Astrocyte (in vitro differentiated cells and primary cell): ENCODE measurements around the gene POLR2J. TPM values are rescaled to one million over a fixed set of nuclear protein-coding genes. Genes with fewer than 3 reads are reported as not detected.

Experiments used
- DNase-seq: peaks from one replicate; pipeline ENCODE4 v3.0.0-alpha.2; 2010; ENCODE audit warnings: low read depth
- FAIRE-seq: peaks from 2 replicates; lab custom pipeline; 2011; peaks lifted over from hg19 to GRCh38; lab: Jason Lieb, UNC
- H2AFZ ChIP-seq: 2 replicates; pipeline ENCODE4 v1.6.0; 2012; ENCODE audit warnings: low read depth, low read length, inconsistent platforms
- H3K27ac ChIP-seq: 2 replicates; pipeline ENCODE4 v1.5.1; 2011; ENCODE audit warnings: low read depth, low read length, inconsistent platforms
- H3K27me3 ChIP-seq: 2 replicates; pipeline ENCODE4 v1.6.0; 2011; ENCODE audit warnings: low read length, inconsistent platforms; ENCODE audit not compliant: insufficient read depth
- H3K36me3 ChIP-seq: 2 replicates; pipeline ENCODE4 v1.5.1; 2011; ENCODE audit warnings: low read length, inconsistent platforms; ENCODE audit not compliant: insufficient read depth
- H3K4me1 ChIP-seq: 2 replicates; pipeline ENCODE4 v1.5.1; 2011; ENCODE audit warnings: low read length, inconsistent platforms; ENCODE audit not compliant: insufficient read depth
- H3K4me2 ChIP-seq: 2 replicates; pipeline ENCODE4 v1.6.0; 2012; ENCODE audit warnings: low read length, inconsistent platforms
- H3K4me3 ChIP-seq: 2 replicates; pipeline ENCODE4 v1.5.1; 2011; ENCODE audit warnings: low read depth, mild to moderate bottlenecking, low read length, inconsistent platforms; ENCODE audit not compliant: insufficient read depth
- H3K79me2 ChIP-seq: 2 replicates; pipeline ENCODE4 v1.6.0; 2012; ENCODE audit warnings: mild to moderate bottlenecking, low read length, inconsistent platforms; ENCODE audit not compliant: insufficient read depth
- H3K9ac ChIP-seq: 2 replicates; pipeline ENCODE4 v1.6.0; 2012; ENCODE audit warnings: mild to moderate bottlenecking, low read length, inconsistent platforms
- H3K9me3 ChIP-seq: 2 replicates; pipeline ENCODE4 v1.5.1; 2012; ENCODE audit warnings: low read depth, mild to moderate bottlenecking, low read length, inconsistent platforms; ENCODE audit not compliant: insufficient read depth
- H4K20me1 ChIP-seq: 2 replicates; pipeline ENCODE4 v1.6.0; 2012; ENCODE audit warnings: low read length, inconsistent platforms; ENCODE audit not compliant: insufficient read depth
- H3K27ac Mint-ChIP-seq: one replicate; pipeline ENCODE4 v1.8.0; 2021; ENCODE audit warnings: mild to moderate bottlenecking, mixed read lengths; ENCODE audit not compliant: unreplicated experiment
- H3K27me3 Mint-ChIP-seq: one replicate; pipeline ENCODE4 v1.8.0; 2021; ENCODE audit warnings: low read depth, mixed read lengths; ENCODE audit not compliant: unreplicated experiment
- H3K36me3 Mint-ChIP-seq: one replicate; pipeline ENCODE4 v1.8.0; 2021; ENCODE audit warnings: low read depth, mixed read lengths; ENCODE audit not compliant: unreplicated experiment
- H3K4me1 Mint-ChIP-seq: one replicate; pipeline ENCODE4 v1.8.0; 2021; ENCODE audit warnings: low read depth, mixed read lengths; ENCODE audit not compliant: unreplicated experiment
- H3K4me3 Mint-ChIP-seq: one replicate; pipeline ENCODE4 v1.8.0; 2021; ENCODE audit warnings: mild to moderate bottlenecking, moderate library complexity, mixed read lengths; ENCODE audit not compliant: unreplicated experiment
- H3K9me3 Mint-ChIP-seq: one replicate; pipeline ENCODE4 v1.8.0; 2021; ENCODE audit warnings: mild to moderate bottlenecking, mixed read lengths; ENCODE audit not compliant: unreplicated experiment
- EZH2 ChIP-seq: IDR thresholded peaks from 2 replicates; pipeline ENCODE4 v1.6.1; 2012; ENCODE audit warnings: mild to moderate bottlenecking, low read length, inconsistent platforms; ENCODE audit not compliant: insufficient read depth
- total RNA-seq: library from RNA; stranded (reverse); gene quantifications from 2 replicates; pipeline ENCODE4 v1.2.1, GENCODE V29; 2021
- TF ChIP-seq, protein P1 (sequence below): IDR thresholded peaks from 2 replicates; pipeline ENCODE4 v1.5.1; 2011; ENCODE audit warnings: low read depth, mild to moderate bottlenecking, inconsistent platforms, low read length, moderate library complexity; ENCODE audit not compliant: insufficient read depth

POLR2J gene
- total RNA-seq, 1 donor from 2014 or later: 41.4 TPM

DNA sequence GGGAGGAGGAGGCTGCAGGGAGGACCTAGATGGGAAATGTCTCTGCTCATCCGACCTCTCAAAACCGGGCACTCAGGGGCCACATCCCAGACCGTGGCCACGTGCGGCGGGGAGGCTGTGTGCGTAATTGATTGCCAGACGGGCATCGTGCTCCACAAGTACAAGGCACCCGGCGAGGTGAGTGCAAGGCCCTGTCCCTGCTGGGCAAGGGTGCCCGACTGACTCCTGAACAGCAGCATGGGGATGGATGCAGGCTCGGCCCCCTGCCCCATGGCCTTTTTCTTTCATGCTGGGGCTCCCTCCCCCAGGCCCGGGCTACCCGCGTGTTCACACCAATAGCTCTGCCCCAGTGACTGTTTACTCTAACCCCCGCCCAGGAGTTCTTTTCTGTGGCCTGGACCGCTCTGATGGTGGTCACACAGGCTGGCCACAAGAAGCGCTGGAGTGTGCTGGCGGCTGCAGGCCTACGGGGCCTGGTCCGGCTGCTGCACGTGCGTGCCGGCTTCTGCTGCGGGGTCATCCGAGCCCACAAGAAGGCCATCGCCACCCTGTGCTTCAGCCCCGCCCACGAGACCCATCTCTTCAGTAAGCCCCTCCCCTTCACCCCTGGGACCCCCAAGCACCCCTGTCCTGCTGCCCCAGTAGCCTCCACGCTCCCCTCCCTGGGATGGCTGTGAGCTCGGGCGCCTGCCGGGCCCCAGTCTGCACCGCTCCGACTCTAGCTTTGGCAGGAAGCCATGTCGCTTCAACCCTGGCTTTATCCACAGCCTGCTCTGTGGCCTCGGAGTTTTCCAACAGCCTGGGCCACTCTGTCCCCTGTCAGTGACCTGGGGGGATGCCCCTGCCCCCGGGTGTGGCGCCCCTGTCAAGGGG is 10.0 kb downstream of the POLR2J start:
- H3K4me3 Mint-ChIP-seq: no peak overlapping the region
- no peak overlapping the region for H3K27ac Mint-ChIP-seq
- no peak overlapping the region for H3K4me3 ChIP-seq
- H3K9me3 Mint-ChIP-seq: no peaks in the 10 kb centered on the region
- FAIRE-seq (no peak), DNase-seq (no peak)
- no peaks in the 10 kb centered on the region for H3K27me3 ChIP-seq
- peaks cover 12% of the 10 kb centered on the region for H3K4me1 ChIP-seq
- TF ChIP-seq, protein P1, sequence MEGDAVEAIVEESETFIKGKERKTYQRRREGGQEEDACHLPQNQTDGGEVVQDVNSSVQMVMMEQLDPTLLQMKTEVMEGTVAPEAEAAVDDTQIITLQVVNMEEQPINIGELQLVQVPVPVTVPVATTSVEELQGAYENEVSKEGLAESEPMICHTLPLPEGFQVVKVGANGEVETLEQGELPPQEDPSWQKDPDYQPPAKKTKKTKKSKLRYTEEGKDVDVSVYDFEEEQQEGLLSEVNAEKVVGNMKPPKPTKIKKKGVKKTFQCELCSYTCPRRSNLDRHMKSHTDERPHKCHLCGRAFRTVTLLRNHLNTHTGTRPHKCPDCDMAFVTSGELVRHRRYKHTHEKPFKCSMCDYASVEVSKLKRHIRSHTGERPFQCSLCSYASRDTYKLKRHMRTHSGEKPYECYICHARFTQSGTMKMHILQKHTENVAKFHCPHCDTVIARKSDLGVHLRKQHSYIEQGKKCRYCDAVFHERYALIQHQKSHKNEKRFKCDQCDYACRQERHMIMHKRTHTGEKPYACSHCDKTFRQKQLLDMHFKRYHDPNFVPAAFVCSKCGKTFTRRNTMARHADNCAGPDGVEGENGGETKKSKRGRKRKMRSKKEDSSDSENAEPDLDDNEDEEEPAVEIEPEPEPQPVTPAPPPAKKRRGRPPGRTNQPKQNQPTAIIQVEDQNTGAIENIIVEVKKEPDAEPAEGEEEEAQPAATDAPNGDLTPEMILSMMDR: no peak
- TF ChIP-seq EZH2: no peak
- no peak overlapping the region for H3K9ac ChIP-seq
- no peaks in the 10 kb centered on the region for H3K9me3 ChIP-seq
- H3K4me1 Mint-ChIP-seq: peaks cover 3% of the 10 kb centered on the region
- peaks cover 4% of the 10 kb centered on the region for H3K36me3 Mint-ChIP-seq
- H2AFZ ChIP-seq: no peak overlapping the region
- peaks cover 3% of the 10 kb centered on the region for H3K36me3 ChIP-seq
- no peak overlapping the region for H3K27ac ChIP-seq
- no peak overlapping the region for H3K4me2 ChIP-seq
- peaks cover 23% of the 10 kb centered on the region for H3K79me2 ChIP-seq
- H4K20me1 ChIP-seq: peaks cover 26% of the 10 kb centered on the region
- no peaks in the 10 kb centered on the region for H3K27me3 Mint-ChIP-seq

DNA sequence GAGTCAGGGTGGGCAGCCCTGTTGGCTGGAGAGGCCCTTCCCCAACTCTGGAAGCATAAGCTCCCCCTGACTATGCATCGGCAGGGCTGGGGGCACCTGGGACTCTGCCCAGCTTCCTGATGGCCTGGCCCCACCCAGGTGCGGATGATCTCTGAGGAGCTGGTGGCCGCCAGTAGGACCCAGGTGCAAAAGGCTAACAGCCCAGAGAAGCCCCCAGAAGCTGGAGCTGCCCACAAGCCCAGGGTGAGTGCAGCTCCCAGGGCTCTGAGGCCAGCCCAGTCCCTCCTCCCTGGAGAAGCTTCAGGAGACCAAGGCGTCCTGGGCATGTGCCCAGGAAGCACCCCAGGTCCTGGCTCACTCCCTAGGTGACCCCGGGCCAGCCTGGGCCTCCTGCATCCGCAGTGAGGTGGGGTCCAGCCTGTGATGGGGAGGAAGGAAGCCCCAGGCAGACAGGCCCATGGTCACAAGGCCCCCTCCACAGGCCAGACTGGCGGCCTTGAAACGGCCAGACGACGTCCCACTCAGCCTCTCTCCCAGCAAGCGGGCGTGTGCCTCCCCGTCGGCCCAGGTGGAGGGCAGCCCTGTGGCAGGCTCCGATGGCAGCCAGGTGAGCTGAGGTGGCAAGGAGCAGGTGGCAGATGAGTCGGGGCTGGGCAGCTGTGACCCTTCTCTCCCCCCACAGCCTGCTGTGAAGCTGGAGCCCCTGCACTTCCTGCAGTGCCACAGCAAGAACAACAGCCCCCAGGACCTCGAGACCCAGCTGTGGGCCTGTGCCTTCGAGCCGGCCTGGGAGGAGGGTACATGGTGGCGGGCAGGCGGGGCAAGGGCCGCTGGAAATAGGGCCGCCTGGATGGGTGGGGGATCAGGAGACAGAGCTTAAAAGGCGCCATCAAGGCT is 10.9 kb downstream of the POLR2J start:
- Mint-ChIP-seq H3K4me3 (no peak overlapping the region), H3K27ac (no peak overlapping the region), H3K27me3 (no peaks in the 10 kb centered on the region), H3K9me3 (no peaks in the 10 kb centered on the region), H3K36me3 (peaks cover 4% of the 10 kb centered on the region), H3K4me1 (peaks cover 4% of the 10 kb centered on the region)
- H3K79me2 ChIP-seq: peaks cover 27% of the 10 kb centered on the region
- no peak overlapping the region for H2AFZ ChIP-seq
- no peak overlapping the region for H3K4me2 ChIP-seq
- H3K27me3 ChIP-seq: no peaks in the 10 kb centered on the region
- peaks cover 23% of the 10 kb centered on the region for H4K20me1 ChIP-seq
- H3K9ac ChIP-seq: no peak overlapping the region
- no peak for TF ChIP-seq EZH2
- TF ChIP-seq, protein P1: no peak
- H3K4me1 ChIP-seq: peaks cover 12% of the 10 kb centered on the region
- FAIRE-seq (no peak), DNase-seq (no peak)
- H3K27ac ChIP-seq: no peak overlapping the region
- H3K4me3 ChIP-seq: no peak overlapping the region
- H3K36me3 ChIP-seq: no peaks in the 10 kb centered on the region
- H3K9me3 ChIP-seq: no peaks in the 10 kb centered on the region
